H9 (cell line): ENCODE results near the gene MPP7. TPM values are rescaled to one million over a fixed set of nuclear protein-coding genes. Genes with fewer than 3 reads are reported as not detected.

Experiments used
- DNase-seq: peaks from one replicate; pipeline ENCODE4 v3.0.0-alpha.2; 2017
- H2AFZ ChIP-seq: one replicate; pipeline ENCODE4 v1.6.1; 2013; ENCODE audit warnings: mild to moderate bottlenecking, low read length, control low read depth, moderate library complexity
- H2AK5ac ChIP-seq: 2 replicates; pipeline ENCODE4 v1.6.1; 2013; ENCODE audit warnings: low read length, control low read depth, mixed read lengths; ENCODE audit not compliant: insufficient read length
- H2BK120ac ChIP-seq: one replicate; pipeline ENCODE4 v1.6.1; 2013; ENCODE audit warnings: low read depth, mild to moderate bottlenecking, low read length, control low read depth, inconsistent platforms; ENCODE audit not compliant: poor library complexity, severe bottlenecking
- H2BK12ac ChIP-seq: 2 replicates; pipeline ENCODE4 v1.6.1; 2013; ENCODE audit warnings: low read length, control low read depth, mixed read lengths, low read depth; ENCODE audit not compliant: insufficient read length
- H2BK15ac ChIP-seq: 2 replicates; pipeline ENCODE4 v1.6.1; 2013; ENCODE audit warnings: low read depth, low read length, control low read depth
- H2BK20ac ChIP-seq: one replicate; pipeline ENCODE4 v1.6.1; 2013; ENCODE audit warnings: low read depth, mild to moderate bottlenecking, low read length, control low read depth, inconsistent platforms; ENCODE audit not compliant: poor library complexity, severe bottlenecking
- H2BK5ac ChIP-seq: 2 replicates; pipeline ENCODE4 v1.6.1; 2013; ENCODE audit warnings: low read length, control low read depth, mixed read lengths; ENCODE audit not compliant: insufficient read length
- H3K14ac ChIP-seq: 2 replicates; pipeline ENCODE4 v1.6.1; 2013; ENCODE audit warnings: low read length, control low read depth; ENCODE audit not compliant: insufficient read depth
- H3K18ac ChIP-seq: 2 replicates; pipeline ENCODE4 v1.6.1; 2013; ENCODE audit warnings: low read depth, mild to moderate bottlenecking, mixed read lengths, low read length, control low read depth; ENCODE audit not compliant: insufficient read length
- H3K23ac ChIP-seq: 2 replicates; pipeline ENCODE4 v1.6.1; 2013; ENCODE audit warnings: low read length, control low read depth, mixed read lengths, low read depth; ENCODE audit not compliant: insufficient read length
- H3K23me2 ChIP-seq: 2 replicates; pipeline ENCODE4 v1.6.1; 2013; ENCODE audit warnings: low read depth, mild to moderate bottlenecking, mixed read lengths, low read length, control low read depth; ENCODE audit not compliant: insufficient read length, poor library complexity, severe bottlenecking
- H3K27ac ChIP-seq: 2 replicates; pipeline ENCODE4 v1.5.1; 2013; ENCODE audit warnings: low read length, control low read depth, mixed read lengths, low read depth; ENCODE audit not compliant: insufficient read length
- H3K27me3 ChIP-seq: 2 replicates; pipeline ENCODE4 v1.6.1; 2013; ENCODE audit warnings: low read length, control low read depth, inconsistent platforms; ENCODE audit not compliant: insufficient read depth
- H3K4ac ChIP-seq: 2 replicates; pipeline ENCODE4 v1.6.1; 2013; ENCODE audit warnings: low read depth, mild to moderate bottlenecking, control low read depth, inconsistent platforms, low read length, moderate library complexity
- H3K4me1 ChIP-seq: 2 replicates; pipeline ENCODE4 v1.6.1; 2013; ENCODE audit warnings: low read length, control low read depth, inconsistent platforms; ENCODE audit not compliant: insufficient read depth
- H3K4me2 ChIP-seq: 2 replicates; pipeline ENCODE4 v1.6.1; 2013; ENCODE audit warnings: low read length, control low read depth, mixed read lengths; ENCODE audit not compliant: insufficient read length, insufficient read depth
- H3K56ac ChIP-seq: 2 replicates; pipeline ENCODE4 v1.6.1; 2013; ENCODE audit warnings: low read depth, mild to moderate bottlenecking, mixed read lengths, low read length, control low read depth; ENCODE audit not compliant: insufficient read length
- H3K79me1 ChIP-seq: 2 replicates; pipeline ENCODE4 v1.6.1; 2013; ENCODE audit warnings: low read depth, mild to moderate bottlenecking, moderate library complexity, low read length, control low read depth, inconsistent platforms; ENCODE audit not compliant: insufficient read depth, poor library complexity, severe bottlenecking
- H3K79me2 ChIP-seq: 2 replicates; pipeline ENCODE4 v1.6.1; 2013; ENCODE audit warnings: low read length, control low read depth, inconsistent platforms; ENCODE audit not compliant: insufficient read depth
- H3K9ac ChIP-seq: 2 replicates; pipeline ENCODE4 v1.6.1; 2013; ENCODE audit warnings: low read length, control low read depth, mixed read lengths; ENCODE audit not compliant: insufficient read length; ENCODE audit errors: extremely low read depth
- H3K9me3 ChIP-seq: one replicate; pipeline ENCODE4 v1.6.1; 2013; ENCODE audit warnings: low read depth, low read length, inconsistent platforms; ENCODE audit not compliant: control insufficient read depth
- H3T11ph ChIP-seq: one replicate; pipeline ENCODE4 v1.6.1; 2013; ENCODE audit warnings: mild to moderate bottlenecking, low read length, control low read depth, inconsistent platforms
- H4K20me1 ChIP-seq: one replicate; pipeline ENCODE4 v1.6.1; 2013; ENCODE audit not compliant: control insufficient read depth, insufficient read length, insufficient read depth
- H4K5ac ChIP-seq: 2 replicates; pipeline ENCODE4 v1.6.1; 2013; ENCODE audit warnings: low read depth, mild to moderate bottlenecking, mixed read lengths, low read length, control low read depth; ENCODE audit not compliant: insufficient read length
- H4K8ac ChIP-seq: replicated peaks from 2 replicates; pipeline ENCODE4 v1.6.1; 2013; ENCODE audit warnings: low read length, control low read depth, mixed read lengths, low read depth; ENCODE audit not compliant: insufficient read length
- H4K91ac ChIP-seq: 2 replicates; pipeline ENCODE4 v1.6.1; 2013; ENCODE audit warnings: low read depth, mild to moderate bottlenecking, moderate library complexity, mixed read lengths, low read length, control low read depth; ENCODE audit not compliant: insufficient read length
- H3K27ac Mint-ChIP-seq, 3 experiments: 2 replicates in 2 of 3; 3 replicates in 1 of 3; pipeline ENCODE4 v1.8.0; 2020 to 2021; ENCODE audit warnings: mixed read lengths in 3 of 3, mild to moderate bottlenecking in 1 of 3, moderate library complexity in 1 of 3
- H3K27me3 Mint-ChIP-seq: 2 replicates; pipeline ENCODE4 v1.8.0; 2021; ENCODE audit warnings: low read depth, mild to moderate bottlenecking, moderate library complexity, mixed read lengths
- H3K36me3 Mint-ChIP-seq, 3 experiments: 2 replicates in 2 of 3; 3 replicates in 1 of 3; pipeline ENCODE4 v1.8.0; 2020 to 2021; ENCODE audit warnings: low read depth in 3 of 3, mixed read lengths in 3 of 3; ENCODE audit not compliant: insufficient read depth in 1 of 3
- H3K4me1 Mint-ChIP-seq, 2 experiments: 2 replicates each; pipeline ENCODE4 v1.8.0; 2020; ENCODE audit warnings: mixed read lengths in 2 of 2
- H3K4me3 Mint-ChIP-seq, 2 experiments: 2 replicates in 1 of 2; 3 replicates in 1 of 2; pipeline ENCODE4 v1.8.0; 2020 to 2021; ENCODE audit warnings: mild to moderate bottlenecking in 2 of 2, mixed read lengths in 2 of 2, moderate library complexity in 1 of 2
- H3K9me3 Mint-ChIP-seq, 2 experiments: 2 replicates in 1 of 2; 3 replicates in 1 of 2; pipeline ENCODE4 v1.8.0; 2020; ENCODE audit warnings: mild to moderate bottlenecking in 2 of 2, mixed read lengths in 2 of 2, moderate library complexity in 1 of 2
- WGBS: extraction: QIAGEN DNeasy Blood & Tissue Kit; methylation state at CpG from one replicate; pipeline ENCODE4 v1.1.7; 2013; ENCODE audit warnings: missing lambda C conversion rate, low lambda C conversion rate, mixed read lengths; ENCODE audit not compliant: insufficient read length; ENCODE audit errors: extremely low coverage; 5-methylcytosine and 5-hydroxymethylcytosine counted together
- total RNA-seq: library from RNA; stranded (reverse); gene quantifications from 2 replicates; pipeline ENCODE4 v1.2.1, GENCODE V29; 2021
- TF ChIP-seq, protein P1 (sequence below): fragments of 200-600 bp; sonication (generic); conservative IDR thresholded peaks from 3 replicates; pipeline ENCODE4 v1.8.0; 2021; ENCODE audit warnings: antibody characterized with exemption, mild to moderate bottlenecking

MPP7 gene
- total RNA-seq, 1 experiment from 2014 or later = 6.9 TPM

DNA sequence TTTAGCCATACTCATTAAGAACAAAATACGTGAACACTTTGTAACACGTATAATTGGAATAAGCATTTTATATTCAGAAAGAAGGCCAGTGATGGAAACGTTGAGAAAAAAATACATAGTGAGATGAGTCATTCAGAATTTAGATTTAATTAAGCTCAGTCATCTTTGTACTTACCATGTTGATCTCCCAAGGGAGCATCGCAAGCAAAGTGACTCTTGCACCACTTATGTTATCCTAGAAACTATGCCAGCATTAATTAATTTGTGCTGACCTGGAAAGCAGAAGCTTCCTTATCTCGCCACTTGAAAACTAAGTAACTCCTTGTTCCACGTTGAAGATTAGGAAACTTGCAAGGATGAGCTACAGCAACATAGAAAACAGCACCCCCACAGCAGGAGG lies 9.7 kb upstream of the MPP7 start:
- peaks cover 17% of the 10 kb centered on the region for H3K27me3 Mint-ChIP-seq
- no peak overlapping the region for H3K23ac ChIP-seq
- H3K79me2 ChIP-seq = no peaks in the 10 kb centered on the region
- no peak overlapping the region for H3K14ac ChIP-seq
- no peak overlapping the region for H2BK12ac ChIP-seq
- no peak overlapping the region for H2BK15ac ChIP-seq
- H3K27ac Mint-ChIP-seq = no peak overlapping the region
- no peak overlapping the region for H2BK120ac ChIP-seq
- H2AFZ ChIP-seq = no peak overlapping the region
- no peak overlapping the region for H3K4me2 ChIP-seq
- H2BK5ac ChIP-seq = no peak overlapping the region
- H3K56ac ChIP-seq = no peak overlapping the region
- no peaks in the 10 kb centered on the region for H3K9me3 ChIP-seq
- no peak overlapping the region for H3K18ac ChIP-seq
- no peak overlapping the region for H3K9ac ChIP-seq
- peaks cover 0 to 5% of the 10 kb centered on the region in 2 experiments; a peak in 2 of 5 replicates for H3K9me3 Mint-ChIP-seq
- no peak for DNase-seq
- H4K5ac ChIP-seq = no peak overlapping the region
- no peaks in the 10 kb centered on the region for H3K4me1 ChIP-seq
- H3K27ac ChIP-seq = no peak overlapping the region
- H4K20me1 ChIP-seq = no peaks in the 10 kb centered on the region
- peaks cover 3 to 4% of the 10 kb centered on the region in 2 experiments; a peak in 2 of 4 replicates for H3K4me1 Mint-ChIP-seq
- WGBS = no CpG with 5 or more reads among the region's 6 CpGs
- no peak overlapping the region for H3K4ac ChIP-seq
- no peaks in the 10 kb centered on the region for H3K27me3 ChIP-seq
- no peak overlapping the region for H2AK5ac ChIP-seq
- H2BK20ac ChIP-seq = no peak overlapping the region
- no peaks in the 10 kb centered on the region for H3K23me2 ChIP-seq
- no peak overlapping the region for H3K4me3 Mint-ChIP-seq
- H3T11ph ChIP-seq = no peak overlapping the region
- H4K8ac ChIP-seq = no peak overlapping the region
- H3K79me1 ChIP-seq = no peaks in the 10 kb centered on the region
- TF ChIP-seq, protein P1, sequence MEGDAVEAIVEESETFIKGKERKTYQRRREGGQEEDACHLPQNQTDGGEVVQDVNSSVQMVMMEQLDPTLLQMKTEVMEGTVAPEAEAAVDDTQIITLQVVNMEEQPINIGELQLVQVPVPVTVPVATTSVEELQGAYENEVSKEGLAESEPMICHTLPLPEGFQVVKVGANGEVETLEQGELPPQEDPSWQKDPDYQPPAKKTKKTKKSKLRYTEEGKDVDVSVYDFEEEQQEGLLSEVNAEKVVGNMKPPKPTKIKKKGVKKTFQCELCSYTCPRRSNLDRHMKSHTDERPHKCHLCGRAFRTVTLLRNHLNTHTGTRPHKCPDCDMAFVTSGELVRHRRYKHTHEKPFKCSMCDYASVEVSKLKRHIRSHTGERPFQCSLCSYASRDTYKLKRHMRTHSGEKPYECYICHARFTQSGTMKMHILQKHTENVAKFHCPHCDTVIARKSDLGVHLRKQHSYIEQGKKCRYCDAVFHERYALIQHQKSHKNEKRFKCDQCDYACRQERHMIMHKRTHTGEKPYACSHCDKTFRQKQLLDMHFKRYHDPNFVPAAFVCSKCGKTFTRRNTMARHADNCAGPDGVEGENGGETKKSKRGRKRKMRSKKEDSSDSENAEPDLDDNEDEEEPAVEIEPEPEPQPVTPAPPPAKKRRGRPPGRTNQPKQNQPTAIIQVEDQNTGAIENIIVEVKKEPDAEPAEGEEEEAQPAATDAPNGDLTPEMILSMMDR = no peak
- H4K91ac ChIP-seq = no peak overlapping the region
- H3K36me3 Mint-ChIP-seq = no peaks in the 10 kb centered on the region
